Cortex of kidney (tissue), 1 donor: ENCODE results near the gene PLEKHH2.
"Not testable (repeated sequence)": the region's sequence is repeated elsewhere in the genome, so short reads cannot be mapped to it uniquely, and the experiment has no call there.

Experiments
- DNase-seq: peaks from one replicate; lab custom pipeline; 2025; lab: John Stamatoyannopoulos, UW

The PLEKHH2 gene

GRCh38 chr2:43717322-43717721, 80.3 kb downstream of the PLEKHH2 start:
- DNase-seq: no peak

GRCh38 chr2:43718530-43719124, 81.6 kb downstream of the PLEKHH2 start:
- DNase-seq: no peak

- DNase-seq: no peak
Observed at GRCh38 chr2:43724728-43725526, 87.9 kb downstream of the PLEKHH2 start.

- no peak for DNase-seq
Observed at GRCh38 chr2:43725711-43726246, 88.7 kb downstream of the PLEKHH2 start.

GRCh38 chr2:43726961-43727633, 90.0 kb downstream of the PLEKHH2 start:
- not testable (repeated sequence) for DNase-seq

GRCh38 chr2:43727634-43728014, 90.6 kb downstream of the PLEKHH2 start:
- DNase-seq: no peak

- DNase-seq: no peak
Observed at GRCh38 chr2:43729491-43730174, 92.6 kb downstream of the PLEKHH2 start.

- DNase-seq: no peak
Observed at GRCh38 chr2:43731211-43731610, 94.2 kb downstream of the PLEKHH2 start.

GRCh38 chr2:43736637-43737036, 99.6 kb downstream of the PLEKHH2 start:
- DNase-seq: no peak

GRCh38 chr2:43737097-43737854, 100.2 kb downstream of the PLEKHH2 start:
- DNase-seq: no peak

GRCh38 chr2:43737855-43738254, 100.8 kb downstream of the PLEKHH2 start:
- DNase-seq: no peak

GRCh38 chr2:43738257-43738656, 101.2 kb downstream of the PLEKHH2 start:
- DNase-seq: no peak

- DNase-seq: no peak
Observed at GRCh38 chr2:43743706-43744105, 106.6 kb downstream of the PLEKHH2 start.

- no peak for DNase-seq
Observed at GRCh38 chr2:43745457-43745856, 108.4 kb downstream of the PLEKHH2 start.

GRCh38 chr2:43748333-43748732, 111.3 kb downstream of the PLEKHH2 start:
- DNase-seq: no peak

- DNase-seq: no peak
Observed at GRCh38 chr2:43749583-43749982, 112.5 kb downstream of the PLEKHH2 start.

- DNase-seq: no peak
Observed at GRCh38 chr2:43751476-43751990, 114.5 kb downstream of the PLEKHH2 start.

GRCh38 chr2:43752302-43752701, 115.2 kb downstream of the PLEKHH2 start:
- no peak for DNase-seq

- DNase-seq: no peak
Observed at GRCh38 chr2:43754180-43754579, 117.1 kb downstream of the PLEKHH2 start.

GRCh38 chr2:43758739-43759138, 121.7 kb downstream of the PLEKHH2 start:
- DNase-seq: no peak

- DNase-seq: no peak
Observed at GRCh38 chr2:43759195-43759594, 122.1 kb downstream of the PLEKHH2 start.
